HEK293 (cell line): ENCODE data around the gene SNUPN.
A peak's percentile ranks its signal among the peaks of the same experiment; 100 is the strongest.
"Not testable (repeated sequence)": the region's sequence is repeated elsewhere in the genome, so short reads cannot be mapped to it uniquely, and the experiment has no call there.

Experiments used
- CTCF ChIA-PET: fragments of 350-600 bp; formaldehyde crosslinking; extraction: SDS; loops from one replicate; lab custom pipeline; 2021; ENCODE audit warnings: antibody characterized with exemption; lab: Yijun Ruan, JAX
- POLR2A ChIA-PET: fragments of 300-600 bp; formaldehyde crosslinking; extraction: SDS; loops from one replicate; lab custom pipeline; 2020; ENCODE audit warnings: antibody characterized with exemption, inconsistent platforms; lab: Yijun Ruan, JAX
- H3K27ac ChIP-seq: fragments of 200-500 bp; sonication (Bioruptor generic); 2 replicates; pipeline ENCODE4 v1.5.1; 2014; ENCODE audit warnings: low read depth, low read length, control low read depth, inconsistent platforms; ENCODE audit errors: extremely low read depth
- H3K36me3 ChIP-seq, 2 experiments: fragments of 200-500 bp in 1 of 2; sonication (Bioruptor generic) in 1 of 2; 1 replicate in 1 of 2; 2 replicates in 1 of 2; pipeline ENCODE4 v1.5.1; 2014 to 2017; ENCODE audit warnings: inconsistent platforms in 2 of 2, low read length in 2 of 2; ENCODE audit not compliant: control insufficient read depth in 2 of 2, insufficient read depth in 1 of 2
- H3K4me1 ChIP-seq: fragments of 200-500 bp; sonication (Bioruptor generic); 2 replicates; pipeline ENCODE4 v1.5.1; 2014; ENCODE audit warnings: mild to moderate bottlenecking, low read length, inconsistent platforms; ENCODE audit not compliant: control insufficient read depth, insufficient read depth
- H3K4me3 ChIP-seq: 2 replicates; pipeline ENCODE4 v1.5.1; 2011; ENCODE audit warnings: low read depth, mild to moderate bottlenecking, control low read depth, low read length, moderate library complexity
- H3K9me3 ChIP-seq: fragments of 200-500 bp; sonication (Bioruptor generic); 2 replicates; pipeline ENCODE4 v1.5.1; 2014; ENCODE audit warnings: low read depth, low read length, inconsistent platforms; ENCODE audit not compliant: control insufficient read depth, insufficient read depth
- ATF2 ChIP-seq: fragments of 450-650 bp; formaldehyde crosslinking; IDR thresholded peaks from 2 replicates; pipeline ENCODE4 v1.5.1; 2016; ENCODE audit warnings: missing biosample characterization, missing genetic modification characterization, low read depth
- PRDM10 ChIP-seq: fragments of 450-650 bp; formaldehyde crosslinking; IDR thresholded peaks from 2 replicates; pipeline ENCODE4 v1.5.1; 2016; ENCODE audit warnings: missing biosample characterization, missing genetic modification characterization
- ZNF121 ChIP-seq: fragments of 450-650 bp; formaldehyde crosslinking; IDR thresholded peaks from 2 replicates; pipeline ENCODE4 v1.5.1; 2016; ENCODE audit warnings: missing biosample characterization, missing genetic modification characterization
- ZNF175 ChIP-seq: fragments of 450-650 bp; formaldehyde crosslinking; IDR thresholded peaks from 2 replicates; pipeline ENCODE4 v1.5.1; 2016; ENCODE audit warnings: missing biosample characterization, missing genetic modification characterization
- ZNF530 ChIP-seq: fragments of 450-650 bp; formaldehyde crosslinking; IDR thresholded peaks from 2 replicates; pipeline ENCODE4 v1.5.1; 2016; ENCODE audit warnings: low read depth, missing biosample characterization, missing genetic modification characterization
- ZNF600 ChIP-seq: fragments of 450-650 bp; formaldehyde crosslinking; IDR thresholded peaks from 2 replicates; pipeline ENCODE4 v1.5.1; 2016; ENCODE audit warnings: missing biosample characterization, missing genetic modification characterization
- ZNF658 ChIP-seq: fragments of 450-650 bp; formaldehyde crosslinking; IDR thresholded peaks from 2 replicates; pipeline ENCODE4; 2016; ENCODE audit warnings: missing biosample characterization, missing genetic modification characterization
- ZNF677 ChIP-seq: fragments of 450-650 bp; IDR thresholded peaks from 2 replicates; pipeline ENCODE4 v1.5.0; 2018; ENCODE audit warnings: missing biosample characterization, mild to moderate bottlenecking, missing genetic modification characterization, moderate library complexity
- ZNF830 ChIP-seq: fragments of 450-650 bp; IDR thresholded peaks from 2 replicates; pipeline ENCODE4 v1.5.0; 2018; ENCODE audit warnings: missing biosample characterization, missing genetic modification characterization, low read depth, mild to moderate bottlenecking, moderate library complexity

SNUPN gene

GRCh38 chr15:75565062-75565970 is 60.2 kb downstream of the SNUPN start:
- no peaks in the 10 kb centered on the region for H3K9me3 ChIP-seq
- peaks cover 4% of the 10 kb centered on the region; the same call in 1 of the 2 replicates for H3K4me1 ChIP-seq
- H3K4me3 ChIP-seq: no peak overlapping the region
- ChIA-PET POLR2A (interaction anchor here (1.2 kb wide), 1 partner anchor 14 kb away, joined by 3 read pairs; the partner anchor contains the start of gene PTPN9), CTCF (interaction anchor here (1.0 to 1.1 kb wide), 3 partner anchors 22 to 197 kb away, joined by 3 to 4 read pairs (median 3); no protein-coding TSS in a partner anchor)
- peaks cover 6 to 17% of the 10 kb centered on the region in 2 experiments; a peak in 2 of 3 replicates for H3K36me3 ChIP-seq
- no peak overlapping the region for H3K27ac ChIP-seq
- TF ChIP-seq ZNF530 (tag by site-specific recombination) (no peak), ATF2 (no peak)

- TF ChIP-seq ZNF121 (tag by site-specific recombination) (peak; percentile 83), ZNF658 (no peak)
- CTCF ChIA-PET: interaction anchor here (0.6 to 1.4 kb wide), 2 partner anchors 56 to 194 kb away, joined by 3 to 9 read pairs; no protein-coding TSS in a partner anchor
- H3K4me3 ChIP-seq: no peak overlapping the region
- peaks cover 0 to 7% of the 10 kb centered on the region in 2 experiments; a peak in 1 of 3 replicates for H3K36me3 ChIP-seq
- no peak overlapping the region for H3K27ac ChIP-seq
- POLR2A ChIA-PET: no interaction called here
- H3K4me1 ChIP-seq: peaks cover 4% of the 10 kb centered on the region; the same call in 1 of the 2 replicates
- no peaks in the 10 kb centered on the region for H3K9me3 ChIP-seq
Measured at GRCh38 chr15:75561888-75562287, 63.6 kb downstream of the SNUPN start.

GRCh38 chr15:75559360-75559759 is 66.2 kb downstream of the SNUPN start:
- CTCF ChIA-PET, H3K36me3 ChIP-seq, H3K9me3 ChIP-seq, H3K4me3 ChIP-seq, H3K27ac ChIP-seq, H3K4me1 ChIP-seq, POLR2A ChIA-PET: not testable (repeated sequence)

GRCh38 chr15:75558955-75559354 is 66.6 kb downstream of the SNUPN start:
- H3K27ac ChIP-seq, H3K4me1 ChIP-seq, H3K36me3 ChIP-seq, CTCF ChIA-PET, POLR2A ChIA-PET, H3K9me3 ChIP-seq, H3K4me3 ChIP-seq: not testable (repeated sequence)

- ChIA-PET POLR2A (interaction anchor here (1.2 kb wide), 1 partner anchor 103 kb away, joined by 3 read pairs; the partner anchor contains the start of gene SIN3A), CTCF (interaction anchor here (1.3 kb wide), 1 partner anchor 22 kb away, joined by 4 read pairs; no protein-coding TSS in a partner anchor)
- Histone ChIP-seq H3K4me1 (no peaks in the 10 kb centered on the region; the same call in 1 of the 2 replicates), H3K4me3 (no peak overlapping the region), H3K9me3 (no peaks in the 10 kb centered on the region), H3K36me3 (no peaks in the 10 kb centered on the region; a peak in 1 of 3 replicates), H3K27ac (no peak overlapping the region)
- TF ChIP-seq ZNF175 (tag by site-specific recombination) (no peak), ZNF830 (tag by site-specific recombination) (no peak), ZNF677 (peak; percentile 99), ZNF600 (peak; percentile 78), PRDM10 (peak; percentile 16; the same call in 1 of the 2 replicates)
Measured at GRCh38 chr15:75554717-75555116, 70.8 kb downstream of the SNUPN start.
